Choroid plexus epithelial cell (primary cell): Measurements from ENCODE around the gene CALB2.

ENCODE experiments used
- DNase-seq: peaks from one replicate; pipeline ENCODE4 v3.0.0-alpha.2; 2010; ENCODE audit warnings: low read depth
- H3K4me3 ChIP-seq: 2 replicates; pipeline ENCODE4 v1.5.1; 2011; ENCODE audit warnings: low read depth, mild to moderate bottlenecking, control low read depth, low read length, moderate library complexity
- CTCF ChIP-seq: conservative IDR thresholded peaks from 2 replicates; pipeline ENCODE4 v1.5.1; 2011; ENCODE audit warnings: low read depth, mild to moderate bottlenecking, control low read depth, inconsistent platforms, low read length, moderate library complexity

Gene CALB2

GRCh38 chr16:71359431-71359830 is 908 bp downstream of the CALB2 start:
- TF ChIP-seq CTCF = no peak
- DNase-seq = no peak
- no peak overlapping the region for H3K4me3 ChIP-seq

GRCh38 chr16:71360378-71360777 is 1.9 kb downstream of the CALB2 start:
- DNase-seq = peak; percentile 85
- TF ChIP-seq CTCF = no peak
- no peak overlapping the region for H3K4me3 ChIP-seq

- no peak for TF ChIP-seq CTCF
- H3K4me3 ChIP-seq = no peak overlapping the region
- DNase-seq = no peak
Observed at GRCh38 chr16:71364133-71364681, 5.7 kb downstream of the CALB2 start.

- no peak for DNase-seq
- no peak for TF ChIP-seq CTCF
Observed at GRCh38 chr16:71365021-71365420, 6.5 kb downstream of the CALB2 start.

GRCh38 chr16:71367241-71367976 is 8.9 kb downstream of the CALB2 start:
- DNase-seq = peak; percentile 59
- no peak overlapping the region for H3K4me3 ChIP-seq
- TF ChIP-seq CTCF = peak; percentile 77

More at GRCh38 chr16:71365021-71365420, 6.5 kb downstream of the CALB2 start:
- no peak overlapping the region for H3K4me3 ChIP-seq

GRCh38 chr16:71368958-71369357 is 10.4 kb downstream of the CALB2 start:
- H3K4me3 ChIP-seq = no peak overlapping the region
- TF ChIP-seq CTCF = no peak
- no peak for DNase-seq

- no peak for TF ChIP-seq CTCF
- no peak overlapping the region for H3K4me3 ChIP-seq
- DNase-seq = no peak
Observed at GRCh38 chr16:71369494-71369893, 11.0 kb downstream of the CALB2 start.
